ENCODE data around the gene TPTE2.
"Not testable (repeated sequence)": the region's sequence is repeated elsewhere in the genome, so short reads cannot be mapped to it uniquely, and the experiment has no call there.

Gene TPTE2

GRCh38 chr13:19561127-19561582, at the start of gene TPTE2:
TSS of gene TPTE2 (minus strand) at chr13:19561532. CDS start at chr13:19503234, 58,298 bp downstream.
- TF ChIP-seq RAD21 (IDR thresholded peaks at IDR 0.05; ENCODE audit: low read depth); FOXM1 (IDR thresholded peaks at IDR 0.05; ENCODE audit: borderline replicate concordance, low read depth); MAX (IDR thresholded peaks at IDR 0.05): not testable (repeated sequence)

GRCh38 chr13:19607523-19608078, 46.3 kb upstream of the TPTE2 start:
- TF ChIP-seq YY1 (IDR thresholded peaks at IDR 0.05; ENCODE audit: low read depth) (no peak), EGR1 (IDR thresholded peaks at IDR 0.05) (no peak), TCF12 (IDR thresholded peaks at IDR 0.05; ENCODE audit: low read depth) (no peak)

GRCh38 chr13:19606737-19607136, 45.4 kb upstream of the TPTE2 start:
- TF ChIP-seq EGR1 (IDR thresholded peaks at IDR 0.05) (no peak), TEAD4 (IDR thresholded peaks at IDR 0.05) (no peak), TCF12 (IDR thresholded peaks at IDR 0.05; ENCODE audit: low read depth) (no peak), CEBPB (IDR thresholded peaks at IDR 0.05) (no peak), USF1 (IDR thresholded peaks at IDR 0.05) (no peak), ZBTB7A (IDR thresholded peaks at IDR 0.05; ENCODE audit: low read depth) (no peak), NFIC (IDR thresholded peaks at IDR 0.05) (no peak), TAF1 (IDR thresholded peaks at IDR 0.05; ENCODE audit: low read depth) (no peak), CREB1 (IDR thresholded peaks at IDR 0.05; ENCODE audit: low read depth) (no peak), YY1 (IDR thresholded peaks at IDR 0.05; ENCODE audit: low read depth) (no peak), MAX (IDR thresholded peaks at IDR 0.05) (no peak), EP300 (IDR thresholded peaks at IDR 0.05; ENCODE audit: borderline replicate concordance) (no peak)

- TF ChIP-seq RAD21 (IDR thresholded peaks at IDR 0.05; ENCODE audit: low read depth) (no peak), NFIC (IDR thresholded peaks at IDR 0.05) (no peak), FOXM1 (IDR thresholded peaks at IDR 0.05; ENCODE audit: borderline replicate concordance, low read depth) (no peak), CREB1 (IDR thresholded peaks at IDR 0.05; ENCODE audit: low read depth) (no peak), TAF1 (IDR thresholded peaks at IDR 0.05; ENCODE audit: low read depth) (no peak), MAX (IDR thresholded peaks at IDR 0.05) (no peak), EGR1 (IDR thresholded peaks at IDR 0.05) (no peak), EP300 (IDR thresholded peaks at IDR 0.05; ENCODE audit: borderline replicate concordance) (no peak), ZBTB7A (IDR thresholded peaks at IDR 0.05; ENCODE audit: low read depth) (no peak), CEBPB (IDR thresholded peaks at IDR 0.05) (no peak)
Observed at GRCh38 chr13:19606152-19606551, 44.8 kb upstream of the TPTE2 start.

- TF ChIP-seq REST (IDR thresholded peaks at IDR 0.05; ENCODE audit: low read depth): no peak
- no peak for TF ChIP-seq ZBTB7A (IDR thresholded peaks at IDR 0.05; ENCODE audit: low read depth)
- TF ChIP-seq MAX (IDR thresholded peaks at IDR 0.05): no peak
- TF ChIP-seq USF1 (IDR thresholded peaks at IDR 0.05): no peak
- TF ChIP-seq EGR1 (IDR thresholded peaks at IDR 0.05): no peak
- no peak for TF ChIP-seq TAF1 (IDR thresholded peaks at IDR 0.05; ENCODE audit: low read depth)
- TF ChIP-seq NFIC (IDR thresholded peaks at IDR 0.05): no peak
- no peak for TF ChIP-seq CEBPB (IDR thresholded peaks at IDR 0.05)
- TF ChIP-seq FOXM1 (IDR thresholded peaks at IDR 0.05; ENCODE audit: borderline replicate concordance, low read depth): no peak
- no peak for TF ChIP-seq TCF12 (IDR thresholded peaks at IDR 0.05; ENCODE audit: low read depth)
- TF ChIP-seq TEAD4 (IDR thresholded peaks at IDR 0.05): no peak
Observed at GRCh38 chr13:19605161-19605955, 44.0 kb upstream of the TPTE2 start.

- TF ChIP-seq TCF12 (IDR thresholded peaks at IDR 0.05; ENCODE audit: low read depth) (no peak), USF1 (IDR thresholded peaks at IDR 0.05) (no peak), ZBTB7A (IDR thresholded peaks at IDR 0.05; ENCODE audit: low read depth) (no peak), FOXM1 (IDR thresholded peaks at IDR 0.05; ENCODE audit: borderline replicate concordance, low read depth) (no peak), CEBPB (IDR thresholded peaks at IDR 0.05) (no peak), CREB1 (IDR thresholded peaks at IDR 0.05; ENCODE audit: low read depth) (no peak), EGR1 (IDR thresholded peaks at IDR 0.05) (no peak)
Observed at GRCh38 chr13:19604306-19604705, 43.0 kb upstream of the TPTE2 start.
